HUES64 (cell line): ENCODE results near the gene RRAGA.
"Not testable (repeated sequence)": the region's sequence is repeated elsewhere in the genome, so short reads cannot be mapped to it uniquely, and the experiment has no call there.

Experiments
- H3K27ac ChIP-seq: 2 replicates; pipeline ENCODE4 v1.7.0; 2013; ENCODE audit warnings: low read depth, low read length, inconsistent platforms
- H3K27me3 ChIP-seq: 2 replicates; pipeline ENCODE4 v1.6.1; 2013; ENCODE audit warnings: mild to moderate bottlenecking, low read length; ENCODE audit not compliant: insufficient read depth
- H3K36me3 ChIP-seq: 2 replicates; pipeline ENCODE4 v1.6.1; 2013; ENCODE audit warnings: mild to moderate bottlenecking, low read length; ENCODE audit not compliant: insufficient read depth
- H3K4me1 ChIP-seq: 2 replicates; pipeline ENCODE4 v1.6.1; 2013; ENCODE audit warnings: mild to moderate bottlenecking, low read length, moderate library complexity; ENCODE audit not compliant: insufficient read depth
- H3K4me3 ChIP-seq: 2 replicates; pipeline ENCODE4 v1.5.1; 2013; ENCODE audit warnings: mild to moderate bottlenecking, low read length, moderate library complexity
- H3K9ac ChIP-seq: 2 replicates; pipeline ENCODE4 v1.6.1; 2013; ENCODE audit warnings: mild to moderate bottlenecking, low read depth, low read length
- H3K9me3 ChIP-seq: 2 replicates; pipeline ENCODE4 v1.6.1; 2013; ENCODE audit warnings: low read depth, low read length; ENCODE audit not compliant: insufficient read depth
- WGBS: fragments of 150-250, 120-280 bp; methylation state at CpG from one replicate; pipeline ENCODE4 v1.1.7; 2013; ENCODE audit warnings: missing lambda C conversion rate; 5-methylcytosine and 5-hydroxymethylcytosine counted together

Gene RRAGA

DNA sequence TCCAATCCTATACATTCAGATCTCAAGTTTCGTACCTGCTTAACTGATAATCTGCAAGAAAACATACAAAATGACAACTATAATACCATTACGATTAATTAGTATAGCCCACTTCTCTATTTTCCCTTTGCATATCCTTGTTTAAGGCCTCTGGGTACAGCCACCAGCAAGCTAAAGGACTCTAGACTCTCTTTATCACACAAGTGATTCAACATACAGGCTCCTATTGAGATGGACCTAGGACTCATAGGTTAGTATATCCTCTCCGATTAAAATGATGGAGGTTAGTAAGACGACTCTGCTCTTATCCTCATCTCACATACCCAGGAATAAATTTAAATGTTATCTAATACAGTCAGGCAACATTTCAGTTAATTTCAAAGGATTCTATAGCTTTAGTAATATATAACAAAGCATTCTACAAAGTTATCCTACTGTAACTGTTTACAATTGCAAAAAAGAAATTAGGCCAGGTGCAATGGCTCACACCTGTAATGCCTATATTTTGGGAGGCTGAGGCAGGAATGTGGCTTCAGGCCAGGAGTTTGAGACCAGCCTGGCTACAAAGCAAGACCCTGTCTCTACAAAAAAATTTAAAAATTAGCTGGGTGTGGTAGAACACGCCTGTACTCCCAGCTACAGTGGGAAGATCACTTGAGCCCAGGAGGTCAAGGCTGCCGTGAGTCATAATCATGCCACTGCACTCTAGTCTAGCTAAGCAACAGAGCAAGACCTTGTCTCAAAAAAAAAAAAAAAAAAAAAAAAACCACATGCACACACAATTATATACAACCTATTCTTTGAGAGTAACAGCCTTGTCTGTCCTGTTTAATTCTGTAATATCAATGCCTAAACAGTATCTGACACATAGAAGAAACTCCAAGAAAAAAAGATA is 38.1 kb downstream of the RRAGA start:
- no peak overlapping the region for H3K27ac ChIP-seq
- peaks cover 97% of the 10 kb centered on the region for H3K36me3 ChIP-seq
- H3K9me3 ChIP-seq: no peaks in the 10 kb centered on the region
- no peak overlapping the region for H3K4me3 ChIP-seq
- no peaks in the 10 kb centered on the region for H3K4me1 ChIP-seq
- 93% methylated on average over 4 of the region's 6 CpGs for WGBS
- H3K9ac ChIP-seq: no peak overlapping the region
- no peaks in the 10 kb centered on the region for H3K27me3 ChIP-seq

- not testable (repeated sequence) for H3K9me3 ChIP-seq, H3K9ac ChIP-seq, H3K4me1 ChIP-seq, H3K27ac ChIP-seq, H3K4me3 ChIP-seq, H3K27me3 ChIP-seq
- peaks cover 71% of the 10 kb centered on the region for H3K36me3 ChIP-seq
Observed at GRCh38 chr9:19097431-19097830, 48.2 kb downstream of the RRAGA start.
